ENCODE measurements around the gene AK1. TPM values are rescaled to one million over a fixed set of nuclear protein-coding genes. Genes with fewer than 3 reads are reported as not detected.

The AK1 gene
- total RNA-seq, 1 experiment from 2014 or later = 84.5 TPM

- intact Hi-C loops (cut with micrococcal nuclease; ENCODE audit: unreplicated experiment) = no loop called here
- no peak overlapping the region for H2AFZ ChIP-seq
- no peaks in the 10 kb centered on the region for H3K9me2 ChIP-seq (ENCODE audit: insufficient read depth)
- DNase-seq = peak in 1 of 2 experiments; percentile 37
- H3K4me2 ChIP-seq = peak overlapping the region; percentile 20; the same call in 1 of the 2 replicates
- no peaks in the 10 kb centered on the region for H3K27me3 ChIP-seq (ENCODE audit: insufficient read depth, low read depth)
- no peaks in the 10 kb centered on the region for H4K20me1 ChIP-seq (ENCODE audit: insufficient read depth)
- no TSS peak for BruUV-seq (replicated peaks)
- H3K9me3 ChIP-seq (ENCODE audit: insufficient read depth, low read depth) = peaks cover 8% of the 10 kb centered on the region; the same call in 1 of the 2 replicates
- peaks cover 24% of the 10 kb centered on the region; the same call in 1 of the 2 replicates for H3F3A ChIP-seq (ENCODE audit: insufficient read depth, low read depth)
- ChIA-PET POLR2A (ENCODE audit: unreplicated experiment) (interaction anchor here (0.7 kb wide), 1 partner anchor 14 kb away, joined by 3 read pairs; no protein-coding TSS in a partner anchor), CTCF (interaction anchor here (0.5 to 1.0 kb wide), 4 partner anchors 27 to 984 kb away, joined by 3 to 6 read pairs (median 5); no protein-coding TSS in a partner anchor)
- TF ChIP-seq EZH2 (IDR thresholded peaks at IDR 0.05; ENCODE audit: low read depth) = no peak
- peaks cover 4% of the 10 kb centered on the region; the same call in 1 of the 2 replicates for H3K79me2 ChIP-seq (ENCODE audit: low read depth)
- peaks cover 21% of the 10 kb centered on the region; the same call in 1 of the 2 replicates for H3K4me1 ChIP-seq (replicated peaks; ENCODE audit: insufficient read depth)
- no peak overlapping the region for H3K4me3 ChIP-seq
- peaks cover 24% of the 10 kb centered on the region for H3K36me3 ChIP-seq (ENCODE audit: low read depth)
- no peak overlapping the region for H3K27ac ChIP-seq
These were observed 19.8 kb upstream of the AK1 start for GRCh38 chr9:127897193-127897692.

GRCh38 chr9:127896395-127897192 lies 19.1 kb upstream of the AK1 start:
- no peaks in the 10 kb centered on the region for H3K27me3 ChIP-seq (ENCODE audit: insufficient read depth, low read depth)
- no peak overlapping the region for H3K4me3 ChIP-seq
- CTCF ChIA-PET = interaction anchor here (0.5 to 1.0 kb wide), 3 partner anchors 27 to 983 kb away, joined by 3 to 6 read pairs (median 6); no protein-coding TSS in a partner anchor
- no peak overlapping the region for H2AFZ ChIP-seq
- TF ChIP-seq CTCF (conservative IDR thresholded peaks at IDR 0.05) (no peak), EZH2 (IDR thresholded peaks at IDR 0.05; ENCODE audit: low read depth) (no peak)
- peaks cover 4% of the 10 kb centered on the region; the same call in 1 of the 2 replicates for H3K79me2 ChIP-seq (ENCODE audit: low read depth)
- H3K4me1 ChIP-seq (replicated peaks; ENCODE audit: insufficient read depth) = peaks cover 21% of the 10 kb centered on the region; the same call in 1 of the 2 replicates
- H3K36me3 ChIP-seq (ENCODE audit: low read depth) = peaks cover 24% of the 10 kb centered on the region
- H4K20me1 ChIP-seq (ENCODE audit: insufficient read depth) = no peaks in the 10 kb centered on the region
- peaks cover 20% of the 10 kb centered on the region; the same call in 1 of the 2 replicates for H3F3A ChIP-seq (ENCODE audit: insufficient read depth, low read depth)
- intact Hi-C loops (cut with micrococcal nuclease; ENCODE audit: unreplicated experiment) = no loop called here
- no peak overlapping the region for H3K27ac ChIP-seq
- DNase-seq = no peak
- H3K9me3 ChIP-seq (ENCODE audit: insufficient read depth, low read depth) = peaks cover 8% of the 10 kb centered on the region; the same call in 1 of the 2 replicates
- no peaks in the 10 kb centered on the region for H3K9me2 ChIP-seq (ENCODE audit: insufficient read depth)
- BruUV-seq (replicated peaks) = no TSS peak
- POLR2A ChIA-PET (ENCODE audit: unreplicated experiment) = no interaction called here
- H3K4me2 ChIP-seq = no peak overlapping the region

DNA sequence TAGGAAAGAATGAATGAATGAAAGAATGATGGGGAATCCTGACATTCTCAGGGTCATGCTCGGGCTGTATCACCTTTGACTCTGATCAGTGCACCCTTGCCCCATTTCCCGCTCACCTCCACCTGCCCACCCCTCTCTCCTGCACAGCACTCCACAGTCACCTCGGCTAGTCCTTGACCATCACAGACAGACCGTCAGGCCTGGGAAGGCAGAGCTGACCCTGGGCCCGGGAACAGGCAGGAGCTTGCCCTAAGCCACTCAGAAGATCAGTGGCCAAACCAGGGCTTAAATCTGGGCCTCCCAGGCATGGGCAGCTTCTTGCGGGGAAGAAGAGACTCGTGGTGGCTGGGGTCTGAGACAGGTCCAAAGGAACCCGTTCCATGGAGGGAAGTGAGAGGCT lies 18.3 kb upstream of the AK1 start:
- ChIA-PET CTCF (no interaction called here), POLR2A (ENCODE audit: unreplicated experiment) (no interaction called here)
- H3K9me3 ChIP-seq (ENCODE audit: insufficient read depth, low read depth) = peaks cover 8% of the 10 kb centered on the region; the same call in 1 of the 2 replicates
- H3K27ac ChIP-seq = no peak overlapping the region
- no TSS peak for BruUV-seq (replicated peaks)
- DNase-seq = no peak
- H3K9me2 ChIP-seq (ENCODE audit: insufficient read depth) = no peaks in the 10 kb centered on the region
- no peak overlapping the region for H3K4me3 ChIP-seq
- H3K4me2 ChIP-seq = no peak overlapping the region
- peaks cover 12% of the 10 kb centered on the region; the same call in 1 of the 2 replicates for H3F3A ChIP-seq (ENCODE audit: insufficient read depth, low read depth)
- H3K4me1 ChIP-seq (replicated peaks; ENCODE audit: insufficient read depth) = peaks cover 16% of the 10 kb centered on the region; the same call in 1 of the 2 replicates
- H3K27me3 ChIP-seq (ENCODE audit: insufficient read depth, low read depth) = no peaks in the 10 kb centered on the region
- intact Hi-C loops (cut with micrococcal nuclease; ENCODE audit: unreplicated experiment) = no loop called here
- peaks cover 4% of the 10 kb centered on the region; the same call in 1 of the 2 replicates for H3K79me2 ChIP-seq (ENCODE audit: low read depth)
- peaks cover 24% of the 10 kb centered on the region for H3K36me3 ChIP-seq (ENCODE audit: low read depth)
- H2AFZ ChIP-seq = no peak overlapping the region
- no peaks in the 10 kb centered on the region for H4K20me1 ChIP-seq (ENCODE audit: insufficient read depth)
- no peak for TF ChIP-seq CTCF (conservative IDR thresholded peaks at IDR 0.05)
- no peak for TF ChIP-seq EZH2 (IDR thresholded peaks at IDR 0.05; ENCODE audit: low read depth)

All from PC-9 (cell line).